Brain microvascular endothelial cell (primary cell): ENCODE results near the gene DPYSL3.
A peak's percentile ranks its signal among the peaks of the same experiment; 100 is the strongest.

Source experiments
- DNase-seq: peaks from one replicate; pipeline ENCODE4 v3.0.0-alpha.2; 2020
- H3K27ac ChIP-seq: fragments of 250-450 bp; sonication (Bioruptor Pico); 2 replicates; pipeline ENCODE4 v1.5.1; 2020; ENCODE audit warnings: mild to moderate bottlenecking, moderate library complexity
- H3K27me3 ChIP-seq: fragments of 250-450 bp; sonication (Bioruptor Pico); replicated peaks from 2 replicates; pipeline ENCODE4 v1.5.1; 2020; ENCODE audit warnings: mild to moderate bottlenecking
- H3K36me3 ChIP-seq: fragments of 250-450 bp; sonication (Bioruptor Pico); replicated peaks from 2 replicates; pipeline ENCODE4 v1.5.1; 2020; ENCODE audit warnings: mild to moderate bottlenecking
- H3K4me3 ChIP-seq: 2 replicates; pipeline ENCODE4 v1.5.1; 2011; ENCODE audit warnings: low read depth, mild to moderate bottlenecking, control low read depth, low read length, moderate library complexity
- in situ Hi-C: cut with HindIII; loops from 2 replicates; pipeline ENCODE4 v1.10.0; 2017; ENCODE audit warnings: low sequenced_read_pairs, low pct_ligation_motif_present
- TF ChIP-seq, protein P1 (sequence below): IDR thresholded peaks from 2 replicates; pipeline ENCODE4 v1.5.1; 2011; ENCODE audit warnings: low read depth, mild to moderate bottlenecking, moderate library complexity, low read length, control low read depth, inconsistent platforms; ENCODE audit errors: missing control alignments

DPYSL3 gene

DNA sequence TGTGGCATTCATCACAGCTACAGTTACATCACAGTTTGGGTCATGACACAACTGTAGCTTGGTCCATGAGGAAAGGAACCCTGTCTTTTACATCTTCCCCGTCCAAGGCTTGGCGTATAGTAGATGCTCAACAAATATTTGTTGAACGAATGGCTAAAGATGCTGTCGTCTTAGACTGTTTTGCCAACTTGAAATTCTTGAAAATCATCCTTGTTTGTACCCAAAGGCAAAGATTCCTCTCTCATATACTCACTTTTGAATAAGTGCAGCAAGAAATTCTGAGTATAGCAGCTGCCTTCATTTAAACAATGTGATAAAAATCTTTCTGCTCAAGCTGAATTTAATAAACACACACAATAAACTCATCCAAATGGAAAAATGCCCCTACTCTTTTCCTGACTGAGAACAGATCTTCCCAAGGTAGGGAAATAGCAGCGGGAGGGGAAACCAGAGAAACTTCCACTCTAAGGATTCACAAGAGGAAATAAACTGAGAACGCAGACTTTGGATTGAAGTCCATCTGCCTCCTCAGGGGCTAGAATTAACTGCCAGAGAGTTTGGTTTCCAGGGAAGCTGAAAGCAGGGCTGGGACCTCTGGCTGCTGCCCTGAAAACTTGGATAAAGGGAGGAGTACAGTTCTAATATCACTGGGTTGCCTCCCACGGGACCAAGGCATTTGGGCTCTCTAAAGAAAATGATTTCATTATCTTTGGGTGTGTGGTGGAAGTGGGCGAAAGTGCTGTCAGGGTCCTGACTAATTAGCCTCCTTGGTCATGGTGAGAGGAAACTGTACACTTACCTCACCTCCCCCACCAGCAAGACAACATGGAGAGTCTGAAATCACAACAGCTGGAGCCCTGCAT lies 99.1 kb downstream of the DPYSL3 start:
- no peak for DNase-seq
- H3K36me3 ChIP-seq, result no peaks in the 10 kb centered on the region
- in situ Hi-C loops, result no loop called here
- no peaks in the 10 kb centered on the region for H3K27me3 ChIP-seq
- H3K4me3 ChIP-seq, result no peak overlapping the region
- TF ChIP-seq, protein P1, sequence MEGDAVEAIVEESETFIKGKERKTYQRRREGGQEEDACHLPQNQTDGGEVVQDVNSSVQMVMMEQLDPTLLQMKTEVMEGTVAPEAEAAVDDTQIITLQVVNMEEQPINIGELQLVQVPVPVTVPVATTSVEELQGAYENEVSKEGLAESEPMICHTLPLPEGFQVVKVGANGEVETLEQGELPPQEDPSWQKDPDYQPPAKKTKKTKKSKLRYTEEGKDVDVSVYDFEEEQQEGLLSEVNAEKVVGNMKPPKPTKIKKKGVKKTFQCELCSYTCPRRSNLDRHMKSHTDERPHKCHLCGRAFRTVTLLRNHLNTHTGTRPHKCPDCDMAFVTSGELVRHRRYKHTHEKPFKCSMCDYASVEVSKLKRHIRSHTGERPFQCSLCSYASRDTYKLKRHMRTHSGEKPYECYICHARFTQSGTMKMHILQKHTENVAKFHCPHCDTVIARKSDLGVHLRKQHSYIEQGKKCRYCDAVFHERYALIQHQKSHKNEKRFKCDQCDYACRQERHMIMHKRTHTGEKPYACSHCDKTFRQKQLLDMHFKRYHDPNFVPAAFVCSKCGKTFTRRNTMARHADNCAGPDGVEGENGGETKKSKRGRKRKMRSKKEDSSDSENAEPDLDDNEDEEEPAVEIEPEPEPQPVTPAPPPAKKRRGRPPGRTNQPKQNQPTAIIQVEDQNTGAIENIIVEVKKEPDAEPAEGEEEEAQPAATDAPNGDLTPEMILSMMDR, result no peak
- H3K27ac ChIP-seq, result no peak overlapping the region

DNA sequence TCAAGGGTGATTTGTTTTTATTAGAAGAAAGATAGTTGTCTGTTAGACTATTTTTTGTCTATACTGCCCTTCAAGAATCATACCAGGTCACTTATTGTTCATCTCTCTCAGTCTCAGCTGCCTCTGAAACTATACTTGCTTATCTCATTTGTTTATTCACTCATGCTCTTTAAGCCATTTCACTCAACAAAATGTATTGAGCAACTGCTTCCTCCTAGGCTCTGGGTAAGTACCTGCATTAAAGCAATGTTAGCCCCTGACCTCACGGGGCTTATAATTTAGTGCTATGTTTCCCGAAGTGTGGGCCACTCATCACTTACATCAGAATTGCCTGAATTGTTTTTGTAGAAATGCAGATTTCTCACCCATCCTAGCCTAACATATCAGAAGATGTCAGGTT lies 100.9 kb downstream of the DPYSL3 start:
- Histone ChIP-seq H3K36me3 (no peaks in the 10 kb centered on the region), H3K27me3 (no peaks in the 10 kb centered on the region), H3K27ac (no peak overlapping the region), H3K4me3 (no peak overlapping the region)
- no peak for DNase-seq
- in situ Hi-C loops, result no loop called here
- TF ChIP-seq, protein P1, result no peak

DNA sequence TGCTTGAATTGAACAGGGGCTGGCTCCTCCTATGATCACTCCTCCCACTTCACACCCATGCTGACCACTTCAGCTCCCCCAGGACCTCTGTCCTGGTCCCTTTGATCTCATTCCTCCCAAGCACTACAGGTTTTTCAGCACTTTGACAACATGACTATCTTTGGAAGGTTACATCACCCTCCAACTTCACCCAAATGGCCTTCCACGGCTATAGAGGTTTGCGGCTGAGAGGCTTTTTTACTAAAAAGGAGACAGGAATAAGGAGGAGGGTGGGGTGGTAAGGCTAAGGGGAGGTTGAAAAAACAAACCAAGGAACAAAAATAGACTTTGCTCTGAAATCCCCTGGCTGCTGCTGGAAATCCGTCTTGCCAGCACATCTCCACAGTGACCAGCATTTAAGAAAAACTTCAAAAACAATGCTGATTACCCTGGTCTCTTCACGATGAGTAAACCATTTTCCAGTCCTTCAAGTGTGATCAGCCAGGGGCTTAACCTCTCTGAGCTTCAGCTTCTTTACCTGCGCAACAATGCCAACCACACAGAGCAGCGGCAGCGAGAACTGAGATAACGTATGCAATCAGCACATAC lies 102.7 kb downstream of the DPYSL3 start:
- DNase-seq, result peak; percentile 58
- in situ Hi-C loops, result no loop called here
- H3K27me3 ChIP-seq, result no peaks in the 10 kb centered on the region
- TF ChIP-seq, protein P1, result no peak
- no peak overlapping the region for H3K4me3 ChIP-seq
- H3K27ac ChIP-seq, result peak overlapping the region; percentile 54
- H3K36me3 ChIP-seq, result no peaks in the 10 kb centered on the region

DNA sequence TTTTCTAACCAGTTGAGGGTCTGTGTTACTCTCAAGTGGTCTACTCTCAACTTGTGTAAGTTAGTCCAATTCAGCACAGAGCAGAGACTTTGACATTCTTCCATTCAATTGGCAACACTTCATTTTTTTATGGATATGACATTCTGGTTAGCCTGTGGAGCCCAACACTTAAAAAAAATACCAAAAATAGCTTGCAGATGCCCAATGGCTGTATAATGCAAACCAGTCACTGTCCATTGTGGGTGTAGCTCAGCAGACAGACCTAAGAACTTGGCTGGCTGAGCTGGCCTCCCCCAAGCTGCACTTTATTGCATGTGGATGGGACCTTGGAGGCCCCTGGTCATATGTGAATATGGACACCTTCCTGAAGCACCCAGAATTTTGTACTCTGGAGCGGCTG lies 103.2 kb downstream of the DPYSL3 start:
- Histone ChIP-seq H3K27ac (peak overlapping the region; percentile 54), H3K36me3 (no peaks in the 10 kb centered on the region), H3K27me3 (no peaks in the 10 kb centered on the region), H3K4me3 (no peak overlapping the region)
- DNase-seq, result no peak
- TF ChIP-seq, protein P1, result no peak
- in situ Hi-C loops, result no loop called here

DNA sequence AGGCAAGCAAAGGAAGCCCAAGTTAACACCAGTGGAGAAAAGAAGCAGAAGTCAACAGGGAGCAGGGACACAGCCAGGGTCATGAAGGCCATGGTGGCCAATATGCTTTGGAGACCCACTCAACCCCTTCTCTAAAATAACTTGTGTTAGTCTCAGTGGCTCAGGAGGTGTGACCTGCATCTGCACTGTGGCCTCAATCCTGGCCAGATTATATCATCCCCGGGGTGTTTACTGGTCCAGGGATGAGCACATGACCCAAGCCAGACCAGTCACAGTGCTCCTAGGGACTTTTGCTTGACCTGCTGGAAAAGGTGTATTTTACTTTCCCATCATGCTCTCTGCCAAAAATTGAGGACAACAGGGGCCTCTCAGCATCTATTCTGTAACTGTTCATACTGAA lies 105.2 kb downstream of the DPYSL3 start:
- H3K36me3 ChIP-seq, result no peaks in the 10 kb centered on the region
- in situ Hi-C loops, result no loop called here
- H3K27me3 ChIP-seq, result no peaks in the 10 kb centered on the region
- no peak overlapping the region for H3K4me3 ChIP-seq
- no peak for DNase-seq
- TF ChIP-seq, protein P1, result no peak
- peak overlapping the region; percentile 98 for H3K27ac ChIP-seq
